GM19463 (cell line): ENCODE data around the gene UTP3.
"Not testable (repeated sequence)": the region's sequence is repeated elsewhere in the genome, so short reads cannot be mapped to it uniquely, and the experiment has no call there.

Source experiments
- ATAC-seq: cut with Tn5 transposase; IDR thresholded peaks from one replicate; pipeline ENCODE4 v1.9.1; 2021; ENCODE audit warnings: mild to moderate bottlenecking, moderate library complexity; ENCODE audit not compliant: unreplicated experiment

The UTP3 gene

GRCh38 chr4:70713453-70714078, 25.2 kb downstream of the UTP3 start:
- ATAC-seq = peak; percentile 33

- peak; percentile 50 for ATAC-seq
These were observed 26.0 kb downstream of the UTP3 start for GRCh38 chr4:70714079-70714887.

- ATAC-seq = peak; percentile 19
These were observed 26.8 kb downstream of the UTP3 start for GRCh38 chr4:70715097-70715496.

- no peak for ATAC-seq
These were observed 30.7 kb downstream of the UTP3 start for GRCh38 chr4:70718811-70719604.

- ATAC-seq = no peak
These were observed 33.4 kb downstream of the UTP3 start, which contains the start of gene RUFY3 for GRCh38 chr4:70721747-70722146. RUFY3 (plus strand) TSS chr4:70721964; CDS start chr4:70722574, 610 bp downstream.

GRCh38 chr4:70722199-70722791, 34.0 kb downstream of the UTP3 start:
- ATAC-seq = no peak

- ATAC-seq = no peak
These were observed 36.1 kb downstream of the UTP3 start for GRCh38 chr4:70724463-70724862.

GRCh38 chr4:70725633-70726032, 37.3 kb downstream of the UTP3 start:
- no peak for ATAC-seq

- not testable (repeated sequence) for ATAC-seq
These were observed 38.2 kb downstream of the UTP3 start for GRCh38 chr4:70726515-70726914.

GRCh38 chr4:70728091-70728490, 39.8 kb downstream of the UTP3 start:
- ATAC-seq = no peak

GRCh38 chr4:70732878-70733277, 44.5 kb downstream of the UTP3 start:
- ATAC-seq = not testable (repeated sequence)

GRCh38 chr4:70734168-70734954, 46.0 kb downstream of the UTP3 start:
- peak; percentile 88 for ATAC-seq

- no peak for ATAC-seq
These were observed 46.6 kb downstream of the UTP3 start for GRCh38 chr4:70734971-70735370.

- peak; percentile 20 for ATAC-seq
These were observed 47.6 kb downstream of the UTP3 start for GRCh38 chr4:70735915-70736314.

- ATAC-seq = no peak
These were observed 48.7 kb downstream of the UTP3 start for GRCh38 chr4:70737006-70737405.

- ATAC-seq = no peak
These were observed 49.1 kb downstream of the UTP3 start for GRCh38 chr4:70737409-70737808.

GRCh38 chr4:70739496-70740337, 51.4 kb downstream of the UTP3 start:
- no peak for ATAC-seq
